H1 (cell line): Measurements from ENCODE around the gene ZNF532. TPM values are rescaled to one million over a fixed set of nuclear protein-coding genes. Genes with fewer than 3 reads are reported as not detected.

ENCODE experiments used
- CTCF ChIA-PET: fragments of 300-600 bp; sonication (Branson Sonifier 250); formaldehyde crosslinking; loops from one replicate; lab custom pipeline; 2021; ENCODE audit not compliant: partially characterized antibody; lab: Charles Lee
- POLR2A ChIA-PET: fragments of 300-600 bp; sonication (Branson Sonifier 250); formaldehyde crosslinking; loops from one replicate; lab custom pipeline; 2021; ENCODE audit warnings: inconsistent platforms; ENCODE audit not compliant: partially characterized antibody; lab: Charles Lee
- DNase-seq, 2 experiments: peaks; one replicate each; pipeline versions ENCODE4 v3.0.0 to v3.0.0-alpha.2; 2010 to 2022; ENCODE audit warnings: low spot score in 2 of 2, low read depth in 1 of 2, mixed read lengths in 1 of 2
- FAIRE-seq: peaks from 2 replicates; lab custom pipeline; 2011; peaks lifted over from hg19 to GRCh38; lab: Jason Lieb, UNC
- H2AFZ ChIP-seq: 2 replicates; pipeline ENCODE4 v1.8.1; 2012; ENCODE audit warnings: low read length, inconsistent platforms
- H2AK5ac ChIP-seq: 2 replicates; pipeline ENCODE4 v1.6.1; 2013; ENCODE audit warnings: low read depth, low read length
- H2BK120ac ChIP-seq: replicated peaks from 2 replicates; pipeline ENCODE3; 2013; ENCODE audit warnings: low read depth, low read length, inconsistent platforms
- H2BK12ac ChIP-seq: 2 replicates; pipeline ENCODE4 v1.6.1; 2013; ENCODE audit warnings: low read depth, low read length
- H2BK15ac ChIP-seq: 2 replicates; pipeline ENCODE4 v1.6.1; 2013; ENCODE audit warnings: low read length
- H2BK20ac ChIP-seq: 2 replicates; pipeline ENCODE4 v1.6.1; 2013; ENCODE audit warnings: low read length
- H2BK5ac ChIP-seq: 2 replicates; pipeline ENCODE4 v1.6.1; 2013; ENCODE audit warnings: low read depth, low read length
- H3K14ac ChIP-seq: 2 replicates; pipeline ENCODE4 v1.6.1; 2013; ENCODE audit warnings: inconsistent platforms; ENCODE audit not compliant: insufficient read length
- H3K18ac ChIP-seq: 2 replicates; pipeline ENCODE4 v1.6.1; 2013; ENCODE audit warnings: low read length; ENCODE audit errors: extremely low read depth
- H3K23ac ChIP-seq: 2 replicates; pipeline ENCODE4 v1.6.1; 2013; ENCODE audit warnings: inconsistent platforms; ENCODE audit not compliant: insufficient read length
- H3K23me2 ChIP-seq: 2 replicates; pipeline ENCODE4 v1.6.1; 2013; ENCODE audit warnings: low read depth, low read length
- H3K27ac ChIP-seq: 2 replicates; pipeline ENCODE4 v1.6.1; 2011; ENCODE audit warnings: low read depth, low read length, inconsistent platforms
- H3K27me3 ChIP-seq, 4 experiments: replicated peaks in 1 of 4; 1 replicate in 1 of 4; 2 replicates in 3 of 4; pipeline versions ENCODE4 v1.6.1 to v1.8.1; 2011 to 2013; ENCODE audit warnings: low read length in 3 of 4, mild to moderate bottlenecking in 3 of 4, inconsistent platforms in 2 of 4, mixed read lengths in 2 of 4, moderate library complexity in 1 of 4; ENCODE audit not compliant: control insufficient read depth in 3 of 4, insufficient read depth in 3 of 4; ENCODE audit errors: extremely low read depth in 1 of 4
- H3K36me3 ChIP-seq, 4 experiments: 2 replicates each; pipeline versions ENCODE4 v1.6.1 to v1.8.1; 2011 to 2013; ENCODE audit warnings: mild to moderate bottlenecking in 4 of 4, low read length in 3 of 4, moderate library complexity in 2 of 4, control low read depth in 1 of 4, inconsistent platforms in 1 of 4; ENCODE audit not compliant: insufficient read depth in 4 of 4, control insufficient read depth in 2 of 4
- H3K4ac ChIP-seq: replicated peaks from 2 replicates; pipeline ENCODE3; 2013; ENCODE audit warnings: low read length, low read depth, mixed read lengths, inconsistent platforms; ENCODE audit not compliant: insufficient read length
- H3K4me1 ChIP-seq, 4 experiments: replicated peaks in 1 of 4; 1 replicate in 1 of 4; 2 replicates in 3 of 4; pipeline versions ENCODE4 v1.6.1 to v1.8.1; 2011 to 2013; ENCODE audit warnings: low read length in 3 of 4, inconsistent platforms in 2 of 4, mixed read lengths in 1 of 4; ENCODE audit not compliant: insufficient read depth in 4 of 4, control insufficient read depth in 3 of 4
- H3K4me2 ChIP-seq, 2 experiments: 2 replicates each; pipeline versions ENCODE4 v1.6.1 to v1.8.1; 2011 to 2013; ENCODE audit warnings: low read depth in 2 of 2, low read length in 2 of 2, control low read depth in 1 of 2, inconsistent platforms in 1 of 2, mild to moderate bottlenecking in 1 of 2; ENCODE audit not compliant: insufficient read depth in 1 of 2
- H3K4me3 ChIP-seq, 4 experiments: fragments of 200-600, 300-600 bp in 1 of 4; sonication (generic), shearing (Covaris generic), sonication (Bioruptor Twin) in 1 of 4; 2 replicates each; pipeline versions ENCODE4 v1.5.1 to v1.8.1; 2011 to 2016; ENCODE audit warnings: low read length in 4 of 4, low read depth in 3 of 4, control low read depth in 2 of 4, inconsistent platforms in 2 of 4, mild to moderate bottlenecking in 2 of 4, mixed read lengths in 1 of 4, moderate library complexity in 1 of 4; ENCODE audit not compliant: insufficient read depth in 2 of 4; ENCODE audit errors: extremely low read depth in 1 of 4
- H3K56ac ChIP-seq: replicated peaks from 2 replicates; pipeline ENCODE3; 2013; ENCODE audit warnings: low read depth, mild to moderate bottlenecking, mixed read lengths, low read length, inconsistent platforms; ENCODE audit not compliant: insufficient read length
- H3K79me1 ChIP-seq: 2 replicates; pipeline ENCODE4 v1.6.1; 2013; ENCODE audit warnings: low read depth, low read length, control low read depth
- H3K79me2 ChIP-seq, 2 experiments: 2 replicates each; pipeline versions ENCODE4 v1.6.1 to v1.8.1; 2012 to 2013; ENCODE audit warnings: low read length in 2 of 2, mild to moderate bottlenecking in 2 of 2, inconsistent platforms in 1 of 2; ENCODE audit not compliant: insufficient read depth in 2 of 2, control insufficient read depth in 1 of 2
- H3K9ac ChIP-seq, 4 experiments: replicated peaks in 1 of 4; 1 replicate in 1 of 4; 2 replicates in 3 of 4; pipeline versions ENCODE4 v1.6.1 to v1.8.1; 2011 to 2013; ENCODE audit warnings: low read depth in 3 of 4, low read length in 3 of 4, control low read depth in 2 of 4, mild to moderate bottlenecking in 2 of 4, moderate library complexity in 2 of 4, inconsistent platforms in 1 of 4; ENCODE audit errors: extremely low read depth in 1 of 4
- H3K9me3 ChIP-seq, 2 experiments: 2 replicates each; pipeline versions ENCODE4 v1.6.1 to v1.8.1; 2012 to 2013; ENCODE audit warnings: mild to moderate bottlenecking in 2 of 2, moderate library complexity in 2 of 2, control low read depth in 1 of 2, inconsistent platforms in 1 of 2, low read depth in 1 of 2, low read length in 1 of 2, mixed read lengths in 1 of 2; ENCODE audit not compliant: insufficient read depth in 2 of 2
- H4K20me1 ChIP-seq, 2 experiments: replicated peaks in 1 of 2; 2 replicates each; pipeline versions ENCODE3 to v1.8.1; 2011 to 2013; ENCODE audit warnings: inconsistent platforms in 2 of 2, low read length in 2 of 2, mild to moderate bottlenecking in 1 of 2; ENCODE audit not compliant: insufficient read depth in 2 of 2, control insufficient read depth in 1 of 2
- H4K5ac ChIP-seq: 2 replicates; pipeline ENCODE4 v1.6.1; 2013; ENCODE audit warnings: low read length, low read depth, mixed read lengths, inconsistent platforms; ENCODE audit not compliant: insufficient read length
- H4K8ac ChIP-seq: 2 replicates; pipeline ENCODE4 v1.8.0; 2013; ENCODE audit warnings: mild to moderate bottlenecking, moderate library complexity, low read length, inconsistent platforms; ENCODE audit not compliant: insufficient read depth; ENCODE audit errors: extremely low read depth
- H4K91ac ChIP-seq: replicated peaks from 2 replicates; pipeline ENCODE3; 2013; ENCODE audit warnings: low read length, mixed read lengths, inconsistent platforms; ENCODE audit not compliant: insufficient read length
- ATF2 ChIP-seq: IDR thresholded peaks from 2 replicates; pipeline ENCODE4 v1.6.1; 2012; ENCODE audit warnings: low read length, inconsistent platforms
- CREB1 ChIP-seq: IDR thresholded peaks from 2 replicates; pipeline ENCODE4 v1.6.1; 2012; ENCODE audit warnings: inconsistent platforms
- EGR1 ChIP-seq: IDR thresholded peaks from 2 replicates; pipeline ENCODE4 v1.6.1; 2011; ENCODE audit warnings: low read depth, low read length, borderline replicate concordance
- GABPA ChIP-seq: IDR thresholded peaks from 2 replicates; pipeline ENCODE4 v1.6.1; 2011; ENCODE audit warnings: mild to moderate bottlenecking, low read length, moderate library complexity, borderline replicate concordance; ENCODE audit not compliant: insufficient read depth
- HDAC6 ChIP-seq: IDR thresholded peaks from one replicate; pipeline ENCODE4 v1.7.1; 2012; ENCODE audit warnings: low read depth, mild to moderate bottlenecking, inconsistent platforms, low read length, moderate library complexity
- JUN ChIP-seq: IDR thresholded peaks from 2 replicates; pipeline ENCODE4 v1.6.1; 2011; ENCODE audit warnings: low read depth, mild to moderate bottlenecking, improper control_type of control experiment, low read length
- MAX ChIP-seq: IDR thresholded peaks from 2 replicates; pipeline ENCODE4 v1.6.1; 2012; ENCODE audit warnings: inconsistent platforms
- POLR2A ChIP-seq, 2 experiments: IDR thresholded peaks; 1 replicate in 1 of 2; 2 replicates in 1 of 2; pipeline ENCODE4 v1.6.1; 2011; ENCODE audit warnings: low read depth in 2 of 2, low read length in 2 of 2, mild to moderate bottlenecking in 2 of 2; ENCODE audit errors: control extremely low read depth in 1 of 2
- RAD21 ChIP-seq, 2 experiments: IDR thresholded peaks in 1 of 2; conservative IDR thresholded peaks in 1 of 2; 2 replicates each; pipeline ENCODE4 v1.6.1; 2011; ENCODE audit warnings: low read depth in 2 of 2, low read length in 2 of 2, improper control_type of control experiment in 1 of 2, inconsistent platforms in 1 of 2, mild to moderate bottlenecking in 1 of 2, moderate library complexity in 1 of 2
- SIRT6 ChIP-seq: IDR thresholded peaks from one replicate; pipeline ENCODE4 v1.7.1; 2012; ENCODE audit warnings: low read length, inconsistent platforms
- USF2 ChIP-seq: IDR thresholded peaks from 2 replicates; pipeline ENCODE4 v1.6.1; 2011; ENCODE audit warnings: low read length, improper control_type of control experiment
- WGBS, 2 experiments: shearing (Covaris generic) in 1 of 2; methylation state at CpG; one replicate each; pipeline versions ENCODE4 v1.1.6 to v1.1.7; 2013 to 2015; ENCODE audit warnings: low lambda C conversion rate in 2 of 2, mixed read lengths in 2 of 2, inconsistent platforms in 1 of 2, low coverage in 1 of 2, missing lambda C conversion rate in 1 of 2; ENCODE audit not compliant: insufficient replicate concordance in 2 of 2, insufficient coverage in 1 of 2, insufficient read length in 1 of 2; ENCODE audit errors: extremely low coverage in 1 of 2, missing lambda C conversion rate in 1 of 2; 5-methylcytosine and 5-hydroxymethylcytosine counted together
- polyA plus RNA-seq, 7 experiments: library from polyadenylated mRNA; depleted of rRNA in 3 of 7; stranded (reverse) in 5 of 7; unstranded in 2 of 7; fragments of >200 nt in 5 of 7; fragments of 200-250 nt in 2 of 7; gene quantifications; 1 replicate in 5 of 7; 2 replicates in 1 of 7; 4 replicates in 1 of 7; pipeline versions ENCODE4 v1.2.1 to v1.2.3, GENCODE V29; 2011 to 2013; ENCODE audit warnings: missing spikeins in 2 of 7, mixed read lengths in 2 of 7
- total RNA-seq: library from RNA; stranded (reverse); fragmentation: NEBNext Ultra II Directional; extraction: Animal tissue kit (Norgen Biotek cat#: 25700); gene quantifications from 2 replicates; pipeline ENCODE4 v1.2.1, GENCODE V29; 2021

ZNF532 gene
- total and polyA plus RNA-seq, 2 of the 8 experiments (the other 6 are each of a cell fraction or from before 2014, with no cell fraction given): 143 to 240 TPM

- Histone ChIP-seq H4K5ac (no peak overlapping the region), H3K4me3 (no peak overlapping the region), H2BK5ac (no peak overlapping the region), H3K56ac (no peak overlapping the region), H3K36me3 (peaks cover 0 to 49% (median 0%) of the 10 kb centered on the region in 4 experiments; a peak in 3 of 8 replicates), H3K23ac (no peak overlapping the region), H3K4ac (no peak overlapping the region), H3K18ac (no peak overlapping the region), H3K23me2 (no peaks in the 10 kb centered on the region), H2AFZ (no peak overlapping the region), H4K20me1 (peaks cover 25 to 30% of the 10 kb centered on the region in 2 experiments), H2AK5ac (no peak overlapping the region), H3K79me1 (peaks cover 12% of the 10 kb centered on the region), H3K4me1 (peaks cover 7 to 34% (median 31%) of the 10 kb centered on the region in 4 experiments), H3K9ac (no peak overlapping the region), H2BK12ac (no peak overlapping the region), H3K79me2 (peaks cover 23 to 97% of the 10 kb centered on the region in 2 experiments), H4K8ac (no peak overlapping the region), H2BK15ac (no peak overlapping the region), H3K4me2 (no peak overlapping the region), H2BK120ac (no peak overlapping the region), H2BK20ac (no peak overlapping the region), H3K27ac (no peak overlapping the region), H3K27me3 (no peaks in the 10 kb centered on the region), H3K9me3 (no peaks in the 10 kb centered on the region), H3K14ac (no peak overlapping the region), H4K91ac (no peak overlapping the region)
- WGBS, 2 experiments: 85% methylated on average over 1 of the region's 1 CpG; no CpG with 5 or more reads in 1 of the 2 experiments
- no peak for DNase-seq
- FAIRE-seq: no peak
- POLR2A ChIA-PET: interaction anchor here (0.7 kb wide), 1 partner anchor 35 kb away, joined by 3 read pairs; no protein-coding TSS in a partner anchor
- CTCF ChIA-PET: interaction anchor here (0.6 kb wide), 1 partner anchor 120 kb away, joined by 3 read pairs; no protein-coding TSS in a partner anchor
- TF ChIP-seq CREB1: no peak
- TF ChIP-seq MAX: no peak
- no peak for TF ChIP-seq ATF2
- TF ChIP-seq JUN: no peak
- no peak for TF ChIP-seq EGR1
- no peak for TF ChIP-seq USF2
- TF ChIP-seq SIRT6: no peak
- no peak for TF ChIP-seq POLR2A (IDR thresholded peaks at IDR 0.05; ENCODE audit: control extremely low read depth in 1 of 2, low read depth in 2 of 2, low read length in 2 of 2)
- no peak for TF ChIP-seq RAD21 (IDR thresholded peaks at IDR 0.05 in 1 of 2, conservative IDR thresholded peaks at IDR 0.05 in 1 of 2; ENCODE audit: low read depth in 2 of 2, low read length in 2 of 2)
- no peak for TF ChIP-seq GABPA
- no peak for TF ChIP-seq HDAC6
Measured at GRCh38 chr18:58908006-58908405, 43.3 kb downstream of the ZNF532 start.
